ENCODE results near the gene PMVK. TPM values are rescaled to one million over a fixed set of nuclear protein-coding genes. Genes with fewer than 3 reads are reported as not detected.
A peak's percentile ranks its signal among the peaks of the same experiment; 100 is the strongest.

The PMVK gene
- total RNA-seq, 3 donors from 2014 or later, result 28.4 to 37.6 (median 35.8) TPM

DNA sequence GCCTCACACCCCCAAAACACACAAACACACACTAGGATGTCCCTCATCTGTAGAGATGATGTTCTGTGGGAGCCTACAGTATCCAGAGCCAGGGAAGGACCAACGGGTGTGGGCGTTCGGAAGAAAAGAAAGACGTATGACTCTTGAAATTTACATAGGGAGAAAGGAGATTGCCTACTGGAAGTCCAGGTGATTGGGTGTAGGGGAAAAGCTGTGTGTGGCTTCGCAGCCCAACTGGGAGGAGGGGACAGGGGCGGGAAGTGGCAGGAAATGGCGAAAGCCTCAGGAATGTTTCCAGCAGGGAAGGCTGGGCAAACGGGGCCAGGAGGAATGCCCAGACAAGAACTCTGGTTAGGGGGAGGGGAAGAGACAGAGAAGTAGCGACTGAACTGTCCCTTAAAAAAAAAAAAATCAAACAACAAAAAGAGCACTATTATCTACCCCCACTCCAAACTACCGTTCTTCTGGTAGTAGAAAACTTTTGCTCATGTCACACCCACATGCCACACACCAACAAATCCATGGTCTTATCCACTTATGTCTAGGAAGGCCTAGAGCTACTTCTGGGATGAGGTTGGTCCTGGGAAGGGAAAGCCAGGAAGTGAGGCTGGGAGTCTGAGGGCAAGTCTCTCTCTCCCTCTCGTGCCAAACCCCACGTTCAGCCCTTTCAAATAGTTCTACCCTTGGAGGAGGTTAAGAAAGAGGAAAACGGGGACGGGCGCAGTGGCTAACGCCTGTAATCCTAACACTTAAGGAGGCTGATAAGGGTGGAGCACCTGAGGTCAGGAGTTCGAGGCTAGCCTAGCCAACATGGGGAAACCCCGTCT lies 36.2 kb upstream of the PMVK start:
- Histone ChIP-seq H3K4me3 (no peak overlapping the region), H3K9me3 (no peaks in the 10 kb centered on the region), H3K4me1 (ENCODE audit: low read depth) (peaks cover 44% of the 10 kb centered on the region), H3K36me3 (ENCODE audit: low read depth) (no peaks in the 10 kb centered on the region)
- peak; percentile 60 to 78 (median 66) for DNase-seq
- ATAC-seq, result peak; percentile 11
- intact Hi-C loops (cut with DNase I, micrococcal nuclease), result no loop called here
- TF ChIP-seq, protein P1, sequence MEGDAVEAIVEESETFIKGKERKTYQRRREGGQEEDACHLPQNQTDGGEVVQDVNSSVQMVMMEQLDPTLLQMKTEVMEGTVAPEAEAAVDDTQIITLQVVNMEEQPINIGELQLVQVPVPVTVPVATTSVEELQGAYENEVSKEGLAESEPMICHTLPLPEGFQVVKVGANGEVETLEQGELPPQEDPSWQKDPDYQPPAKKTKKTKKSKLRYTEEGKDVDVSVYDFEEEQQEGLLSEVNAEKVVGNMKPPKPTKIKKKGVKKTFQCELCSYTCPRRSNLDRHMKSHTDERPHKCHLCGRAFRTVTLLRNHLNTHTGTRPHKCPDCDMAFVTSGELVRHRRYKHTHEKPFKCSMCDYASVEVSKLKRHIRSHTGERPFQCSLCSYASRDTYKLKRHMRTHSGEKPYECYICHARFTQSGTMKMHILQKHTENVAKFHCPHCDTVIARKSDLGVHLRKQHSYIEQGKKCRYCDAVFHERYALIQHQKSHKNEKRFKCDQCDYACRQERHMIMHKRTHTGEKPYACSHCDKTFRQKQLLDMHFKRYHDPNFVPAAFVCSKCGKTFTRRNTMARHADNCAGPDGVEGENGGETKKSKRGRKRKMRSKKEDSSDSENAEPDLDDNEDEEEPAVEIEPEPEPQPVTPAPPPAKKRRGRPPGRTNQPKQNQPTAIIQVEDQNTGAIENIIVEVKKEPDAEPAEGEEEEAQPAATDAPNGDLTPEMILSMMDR (IDR thresholded peaks at IDR 0.05), result no peak

DNA sequence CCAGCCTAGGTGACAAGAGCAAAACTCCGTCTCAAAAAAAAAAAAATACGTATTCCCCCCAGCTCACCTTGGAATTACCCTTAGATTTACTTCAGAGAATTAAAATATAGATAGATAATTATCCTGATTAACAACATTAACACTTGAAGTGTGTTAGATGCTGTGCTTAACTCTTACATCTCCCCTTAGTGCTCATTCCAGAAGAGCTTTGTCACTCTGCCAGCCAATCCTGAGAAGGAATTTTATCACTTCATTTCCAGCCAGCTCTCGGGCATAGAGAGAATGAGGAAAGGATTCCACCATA lies 35.6 kb upstream of the PMVK start:
- no peak for DNase-seq
- TF ChIP-seq, protein P1 (IDR thresholded peaks at IDR 0.05), result no peak
- no peak for ATAC-seq
- Histone ChIP-seq H3K4me1 (ENCODE audit: low read depth) (peaks cover 44% of the 10 kb centered on the region), H3K9me3 (no peaks in the 10 kb centered on the region), H3K4me3 (no peak overlapping the region), H3K36me3 (ENCODE audit: low read depth) (no peaks in the 10 kb centered on the region)
- intact Hi-C loops (cut with DNase I, micrococcal nuclease), result no loop called here

DNA sequence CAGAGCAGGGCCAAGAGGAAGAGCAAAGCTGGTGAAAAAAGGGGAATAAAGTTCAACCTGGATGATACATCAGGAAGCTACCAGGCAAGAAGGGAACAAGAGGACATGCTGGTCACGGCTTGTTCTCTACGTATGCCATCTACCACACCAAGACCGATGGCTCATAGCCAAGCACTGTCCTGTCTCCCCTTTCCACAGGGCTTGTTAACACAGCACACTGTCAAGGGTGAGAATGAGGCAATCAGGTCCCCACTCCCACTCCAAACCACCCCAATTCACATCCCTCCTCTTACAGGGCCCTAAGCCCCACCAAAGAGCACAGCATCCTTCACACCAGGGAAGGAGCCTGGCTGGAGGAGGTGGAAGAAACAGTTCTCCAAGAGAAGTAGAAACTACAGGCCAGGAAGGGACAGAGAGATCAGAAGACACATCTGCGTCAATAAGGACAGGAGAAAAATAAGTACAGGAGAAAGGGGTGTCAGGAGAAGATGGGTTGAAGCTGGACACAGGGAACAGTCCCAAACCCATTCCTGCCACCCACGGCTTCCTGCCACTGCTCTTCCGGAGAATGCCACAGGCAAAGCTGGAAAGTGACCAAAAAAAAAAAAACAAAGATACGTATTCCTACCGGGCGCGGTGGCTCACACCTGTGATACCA lies 35.0 kb upstream of the PMVK start:
- TF ChIP-seq, protein P1 (IDR thresholded peaks at IDR 0.05), result no peak
- peak in 1 of 3 donors; percentile 42 for DNase-seq
- Histone ChIP-seq H3K4me1 (ENCODE audit: low read depth) (peaks cover 41% of the 10 kb centered on the region), H3K4me3 (no peak overlapping the region), H3K36me3 (ENCODE audit: low read depth) (no peaks in the 10 kb centered on the region), H3K9me3 (no peaks in the 10 kb centered on the region)
- intact Hi-C loops (cut with DNase I, micrococcal nuclease), result no loop called here
- ATAC-seq, result no peak

DNA sequence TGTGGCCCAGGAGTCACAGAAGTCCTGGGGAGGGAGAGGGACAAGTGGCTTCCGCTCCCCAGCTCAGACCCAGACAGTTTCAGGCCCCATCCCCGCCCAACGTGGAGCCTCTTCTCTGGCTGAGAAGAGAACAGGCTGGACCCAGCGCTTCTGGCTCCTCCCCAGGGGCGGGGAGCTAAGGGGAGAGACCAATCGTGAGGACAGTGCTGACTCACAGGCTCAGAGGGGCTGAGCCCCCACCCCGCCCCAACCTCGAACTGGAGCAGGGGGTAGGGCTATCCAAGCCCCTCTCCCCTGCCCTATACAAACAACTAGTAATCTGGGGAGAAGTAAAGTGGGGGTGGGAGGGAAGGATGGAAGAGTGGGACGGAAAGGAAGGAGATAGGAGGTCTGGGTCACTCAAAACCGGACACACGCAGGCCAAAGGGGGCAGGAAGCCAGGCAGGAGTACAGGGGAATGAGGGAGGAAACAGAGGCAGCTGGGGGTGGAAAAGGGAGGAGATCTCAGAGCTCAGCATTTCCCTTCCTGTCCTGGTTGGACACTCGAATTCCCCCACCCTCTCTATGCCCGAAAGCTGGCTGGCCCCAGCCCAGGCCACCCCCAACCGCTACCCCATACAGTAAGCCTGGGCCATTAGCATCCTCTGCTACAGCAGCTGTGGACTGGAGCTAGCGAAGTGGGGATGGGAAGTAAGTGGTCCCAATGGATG lies 34.3 kb upstream of the PMVK start, which contains the start of gene SHC1:
TSS of gene SHC1 (minus strand) at position 117 of the 710 bp plus-strand sequence. CDS start 221 bp downstream, outside the sequence.
- TF ChIP-seq, protein P1 (IDR thresholded peaks at IDR 0.05), result no peak
- ATAC-seq, result peak; percentile 4

DNA sequence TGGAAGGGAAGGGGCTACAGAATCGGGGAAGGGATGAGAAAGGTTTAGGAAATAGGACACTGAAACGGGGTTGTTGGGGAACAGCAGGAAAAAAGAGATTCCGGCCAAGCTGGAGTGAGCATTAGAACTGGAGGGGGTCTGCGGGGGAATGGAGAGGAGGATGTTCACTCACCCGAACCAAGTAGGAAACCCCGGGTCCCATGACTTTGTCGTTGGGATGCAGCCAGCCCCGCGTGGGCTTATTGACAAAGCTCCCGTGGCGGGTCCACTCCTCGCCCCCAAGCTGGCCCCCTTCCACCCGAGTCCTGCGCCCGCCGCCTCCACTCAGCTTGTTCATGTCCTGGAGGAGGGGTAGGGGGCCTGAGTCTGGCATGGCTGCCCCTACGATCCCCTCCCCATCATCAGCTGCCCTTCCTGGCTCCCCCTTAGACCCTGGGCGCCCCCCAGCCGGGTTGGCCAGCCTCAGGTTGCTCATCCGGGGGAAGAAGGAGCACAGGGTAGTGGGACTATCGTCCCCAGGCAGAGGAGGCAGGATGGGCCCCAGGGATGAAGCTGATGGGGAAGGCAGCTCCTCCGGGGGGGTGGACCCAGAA lies 33.4 kb upstream of the PMVK start:
- DNase-seq (peak in 2 of 3 donors; percentile 45 to 63), ATAC-seq (no peak)
- H3K4me1 ChIP-seq (ENCODE audit: low read depth), result peaks cover 35% of the 10 kb centered on the region
- no peak overlapping the region for H3K4me3 ChIP-seq
- H3K36me3 ChIP-seq (ENCODE audit: low read depth), result no peaks in the 10 kb centered on the region
- H3K9me3 ChIP-seq, result no peaks in the 10 kb centered on the region
- TF ChIP-seq, protein P1 (IDR thresholded peaks at IDR 0.05), result no peak
- intact Hi-C loops (cut with DNase I, micrococcal nuclease), result loop anchor here in 1 of 2 donors (10.0 kb wide), 1 partner anchor 45 kb away; no protein-coding TSS in a partner anchor

More for the DNA sequence above, 34.3 kb upstream of the PMVK start, which contains the start of gene SHC1:
- intact Hi-C loops (cut with DNase I, micrococcal nuclease), result no loop called here
- Histone ChIP-seq H3K36me3 (ENCODE audit: low read depth) (no peaks in the 10 kb centered on the region), H3K4me3 (no peak within 1 kb of the TSS), H3K9me3 (no peaks in the 10 kb centered on the region), H3K4me1 (ENCODE audit: low read depth) (peaks cover 35% of the 10 kb centered on the region)
- peak; percentile 78 to 91 (median 84) for DNase-seq

Measured in mucosa of descending colon (tissue), 3 donors.